Measurements from ENCODE around the gene GJD4. TPM values are rescaled to one million over a fixed set of nuclear protein-coding genes. Genes with fewer than 3 reads are reported as not detected.
A peak's percentile ranks its signal among the peaks of the same experiment; 100 is the strongest.

Gene GJD4
- total RNA-seq, 1 donor from 2014 or later, result 0.48 TPM

GRCh38 chr10:35626971-35627507 lies 21.9 kb downstream of the GJD4 start:
- DNase-seq (ENCODE audit: low spot score), result no peak

GRCh38 chr10:35631404-35631803 lies 26.3 kb downstream of the GJD4 start:
- DNase-seq (ENCODE audit: low spot score), result no peak

GRCh38 chr10:35632027-35632426 lies 26.9 kb downstream of the GJD4 start:
- no peak for DNase-seq (ENCODE audit: low spot score)

- DNase-seq (ENCODE audit: low spot score), result no peak
These were observed 28.2 kb downstream of the GJD4 start for GRCh38 chr10:35633006-35633980.

GRCh38 chr10:35635576-35635975 lies 30.4 kb downstream of the GJD4 start:
- DNase-seq (ENCODE audit: low spot score), result peak; percentile 80

GRCh38 chr10:35636956-35637355 lies 31.8 kb downstream of the GJD4 start:
- no peak for DNase-seq (ENCODE audit: low spot score)

GRCh38 chr10:35637462-35637861 lies 32.3 kb downstream of the GJD4 start:
- DNase-seq (ENCODE audit: low spot score), result peak; percentile 71

- no peak for DNase-seq (ENCODE audit: low spot score)
These were observed 33.0 kb downstream of the GJD4 start for GRCh38 chr10:35638101-35638500.

GRCh38 chr10:35639021-35639727 lies 34.0 kb downstream of the GJD4 start:
- no peak for DNase-seq (ENCODE audit: low spot score)

GRCh38 chr10:35639728-35640401 lies 34.7 kb downstream of the GJD4 start:
- peak; percentile 36 for DNase-seq (ENCODE audit: low spot score)

GRCh38 chr10:35640474-35640873 lies 35.3 kb downstream of the GJD4 start:
- peak; percentile 68 for DNase-seq (ENCODE audit: low spot score)

- peak; percentile 73 for DNase-seq (ENCODE audit: low spot score)
These were observed 36.0 kb downstream of the GJD4 start for GRCh38 chr10:35640951-35641675.

- DNase-seq (ENCODE audit: low spot score), result no peak
These were observed 36.5 kb downstream of the GJD4 start for GRCh38 chr10:35641676-35642034.

GRCh38 chr10:35642035-35642792 lies 37.1 kb downstream of the GJD4 start, which contains the start of gene FZD8:
Gene FZD8 (minus strand): TSS chr10:35642296. CDS start chr10:35641429, 867 bp downstream.
- DNase-seq (ENCODE audit: low spot score), result peak; percentile 96

- no peak for DNase-seq (ENCODE audit: low spot score)
These were observed 37.6 kb downstream of the GJD4 start for GRCh38 chr10:35642793-35643114.

GRCh38 chr10:35643151-35644049 lies 38.3 kb downstream of the GJD4 start:
- peak; percentile 88 for DNase-seq (ENCODE audit: low spot score)

GRCh38 chr10:35644050-35644950 lies 39.2 kb downstream of the GJD4 start:
- peak; percentile 53 for DNase-seq (ENCODE audit: low spot score)

- no peak for DNase-seq (ENCODE audit: low spot score)
These were observed 45.8 kb downstream of the GJD4 start for GRCh38 chr10:35650894-35651293.

All from umbilical cord (tissue), 2 donors.